ENCODE data around the gene RAI1.

GRCh38 chr17:17819111-17819510 is 137.9 kb downstream of the RAI1 start:
- no peak for TF ChIP-seq POLR2AphosphoS5 (IDR thresholded peaks at IDR 0.05; ENCODE audit: low read depth, low read length)
- TF ChIP-seq TAF1 (IDR thresholded peaks at IDR 0.05; ENCODE audit: borderline replicate concordance, insufficient read depth, low read length), result no peak

Data from PFSK-1 (cell line).